MM.1S (cell line): Measurements from ENCODE around the gene NLGN1.

ENCODE experiments used
- DNase-seq: peaks from one replicate; pipeline ENCODE4 v3.0.0-alpha.2; 2015
- H2AFZ ChIP-seq: fragments of 300-600 bp; sonication (generic); 2 replicates; pipeline ENCODE4 v1.6.0; 2016; ENCODE audit warnings: antibody characterized with exemption, low read length
- H3F3A ChIP-seq: fragments of 300-600 bp; sonication (generic); 2 replicates; pipeline ENCODE4 v1.6.1; 2016; ENCODE audit warnings: mild to moderate bottlenecking, antibody characterized with exemption, low read length, moderate library complexity, mixed read lengths; ENCODE audit not compliant: insufficient read depth
- H3K27ac ChIP-seq: fragments of 300-600 bp; sonication (generic); 2 replicates; pipeline ENCODE4 v1.5.1; 2016; ENCODE audit warnings: mild to moderate bottlenecking, low read length
- H3K27me3 ChIP-seq: fragments of 300-600 bp; sonication (generic); replicated peaks from 2 replicates; pipeline ENCODE4 v1.6.0; 2016; ENCODE audit warnings: low read length; ENCODE audit not compliant: insufficient read depth
- H3K36me3 ChIP-seq: fragments of 300-600 bp; sonication (generic); replicated peaks from 2 replicates; pipeline ENCODE4 v1.6.1; 2016; ENCODE audit warnings: mild to moderate bottlenecking, low read length, mixed read lengths; ENCODE audit not compliant: insufficient read depth
- H3K4me1 ChIP-seq: fragments of 300-600 bp; sonication (generic); 2 replicates; pipeline ENCODE4 v1.6.1; 2016; ENCODE audit warnings: low read length, mixed read lengths
- H3K4me2 ChIP-seq: fragments of 300-600 bp; sonication (generic); 2 replicates; pipeline ENCODE4 v1.6.0; 2016; ENCODE audit warnings: low read depth, low read length
- H3K4me3 ChIP-seq: fragments of 300-600 bp; sonication (generic); 2 replicates; pipeline ENCODE4 v1.5.1; 2016; ENCODE audit warnings: low read length, mixed read lengths
- H3K79me2 ChIP-seq: fragments of 300-600 bp; sonication (generic); 2 replicates; pipeline ENCODE4 v1.6.1; 2016; ENCODE audit warnings: mixed run types, low read length, mixed read lengths
- H3K9ac ChIP-seq: fragments of 300-600 bp; sonication (generic); 2 replicates; pipeline ENCODE4 v1.6.1; 2016; ENCODE audit warnings: low read length, mixed read lengths
- H3K9me2 ChIP-seq: fragments of 300-600 bp; sonication (generic); replicated peaks from 2 replicates; pipeline ENCODE4 v1.6.1; 2016; ENCODE audit warnings: mild to moderate bottlenecking, low read length, mixed read lengths; ENCODE audit not compliant: insufficient read depth
- H3K9me3 ChIP-seq: fragments of 300-600 bp; sonication (generic); replicated peaks from 2 replicates; pipeline ENCODE4 v1.6.1; 2016; ENCODE audit warnings: mild to moderate bottlenecking, low read length, mixed read lengths; ENCODE audit not compliant: insufficient read depth
- H4K20me1 ChIP-seq: fragments of 300-600 bp; sonication (generic); 2 replicates; pipeline ENCODE4 v1.6.1; 2016; ENCODE audit warnings: mild to moderate bottlenecking, low read length, moderate library complexity, mixed read lengths; ENCODE audit not compliant: insufficient read depth
- CTCF ChIP-seq: fragments of 300-600 bp; sonication (generic); IDR thresholded peaks from 2 replicates; pipeline ENCODE4 v1.5.1; 2016; ENCODE audit warnings: antibody characterized with exemption, low read length, mixed read lengths
- EZH2 ChIP-seq: fragments of 300-600 bp; sonication (generic); optimal IDR thresholded peaks from 2 replicates; pipeline ENCODE3; 2017; ENCODE audit warnings: low read depth, mild to moderate bottlenecking, antibody characterized with exemption, low read length, mixed read lengths
- EZH2phosphoT487 ChIP-seq: fragments of 300-600 bp; sonication (generic); IDR thresholded peaks from 2 replicates; pipeline ENCODE4 v1.6.1; 2018; ENCODE audit warnings: antibody characterized with exemption, low read length

NLGN1 gene

GRCh38 chr3:174060431-174060830 lies 662.9 kb downstream of the NLGN1 start:
- Histone ChIP-seq H3K9ac (no peak overlapping the region), H3K4me1 (no peaks in the 10 kb centered on the region), H3K79me2 (no peaks in the 10 kb centered on the region), H3K4me2 (no peak overlapping the region), H3K27me3 (no peaks in the 10 kb centered on the region), H3K27ac (no peak overlapping the region), H3F3A (no peaks in the 10 kb centered on the region), H3K4me3 (no peak overlapping the region), H3K36me3 (no peaks in the 10 kb centered on the region; the same call in 1 of the 2 replicates), H3K9me2 (no peaks in the 10 kb centered on the region), H2AFZ (no peak overlapping the region), H4K20me1 (no peaks in the 10 kb centered on the region), H3K9me3 (no peaks in the 10 kb centered on the region)
- DNase-seq: no peak
- no peak for TF ChIP-seq CTCF
- no peak for TF ChIP-seq EZH2
- TF ChIP-seq EZH2phosphoT487: no peak

GRCh38 chr3:174061162-174061561 lies 663.6 kb downstream of the NLGN1 start:
- no peak for DNase-seq
- TF ChIP-seq CTCF: no peak
- no peak for TF ChIP-seq EZH2phosphoT487
- no peak for TF ChIP-seq EZH2
- Histone ChIP-seq H3K4me2 (no peak overlapping the region), H3F3A (no peaks in the 10 kb centered on the region), H2AFZ (no peak overlapping the region), H3K27ac (no peak overlapping the region), H3K9me2 (no peaks in the 10 kb centered on the region), H3K9me3 (no peaks in the 10 kb centered on the region), H3K4me1 (no peaks in the 10 kb centered on the region), H3K4me3 (no peak overlapping the region), H3K27me3 (no peaks in the 10 kb centered on the region), H3K9ac (no peak overlapping the region), H3K79me2 (no peaks in the 10 kb centered on the region), H3K36me3 (no peaks in the 10 kb centered on the region; the same call in 1 of the 2 replicates), H4K20me1 (no peaks in the 10 kb centered on the region)

GRCh38 chr3:174061731-174062130 lies 664.2 kb downstream of the NLGN1 start:
- Histone ChIP-seq H3K79me2 (no peaks in the 10 kb centered on the region), H3K4me3 (no peak overlapping the region), H3K4me1 (0 out of 2 replicates have a peak, but pooled peaks cover 4% of the 10 kb centered on the region), H3K9me3 (no peaks in the 10 kb centered on the region), H3F3A (no peaks in the 10 kb centered on the region), H3K36me3 (no peaks in the 10 kb centered on the region; the same call in 1 of the 2 replicates), H3K9ac (no peak overlapping the region), H3K27me3 (no peaks in the 10 kb centered on the region), H3K9me2 (no peaks in the 10 kb centered on the region), H2AFZ (no peak overlapping the region), H3K27ac (no peak overlapping the region), H4K20me1 (no peaks in the 10 kb centered on the region), H3K4me2 (no peak overlapping the region)
- TF ChIP-seq EZH2phosphoT487 (no peak), CTCF (no peak), EZH2 (no peak)
- DNase-seq: no peak
